Measurements from ENCODE around the gene TPX2.

Gene TPX2

DNA sequence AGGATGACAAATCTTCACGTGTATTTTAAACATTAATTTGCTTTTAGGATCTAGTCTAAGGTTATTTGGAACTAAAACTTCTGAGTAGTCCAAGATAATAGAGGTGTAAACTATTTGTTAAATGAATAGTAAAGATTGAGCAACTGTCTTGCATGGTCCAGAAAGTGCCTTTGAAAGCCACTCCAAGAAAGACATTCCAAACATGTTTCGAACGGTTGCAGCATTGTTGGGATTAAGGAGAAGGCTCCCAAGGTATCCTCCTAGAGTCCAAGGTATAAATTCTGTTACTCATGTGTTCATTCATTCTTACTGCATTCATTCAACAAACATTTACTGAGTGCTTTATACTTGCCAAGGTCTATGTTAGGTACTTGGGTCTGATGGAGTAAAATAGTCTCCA is 51.3 kb downstream of the TPX2 start:
- H3K79me2 ChIP-seq (ENCODE audit: insufficient read depth, low read length): no peaks in the 10 kb centered on the region
- no peak overlapping the region for H3K4me3 ChIP-seq (ENCODE audit: low read depth, low read length, poor library complexity, severe bottlenecking)
- no peaks in the 10 kb centered on the region for H3F3A ChIP-seq (ENCODE audit: insufficient read depth, low read length)
- H3K27me3 ChIP-seq (ENCODE audit: insufficient read depth, low read length): no peaks in the 10 kb centered on the region
- H3K4me2 ChIP-seq (ENCODE audit: low read length): no peak overlapping the region
- H2AFZ ChIP-seq (ENCODE audit: low read length): no peak overlapping the region
- no peak overlapping the region for H3K9ac ChIP-seq (ENCODE audit: low read length)
- H3K9me2 ChIP-seq (ENCODE audit: low read depth, low read length): no peaks in the 10 kb centered on the region
- no peaks in the 10 kb centered on the region for H4K20me1 ChIP-seq (ENCODE audit: insufficient read depth, low read length)
- peaks cover 95% of the 10 kb centered on the region for H3K36me3 ChIP-seq (ENCODE audit: insufficient read depth, low read length)
- H3K27ac ChIP-seq (ENCODE audit: low read depth, low read length, poor library complexity, severe bottlenecking): no peak overlapping the region
- TF ChIP-seq, protein P1, sequence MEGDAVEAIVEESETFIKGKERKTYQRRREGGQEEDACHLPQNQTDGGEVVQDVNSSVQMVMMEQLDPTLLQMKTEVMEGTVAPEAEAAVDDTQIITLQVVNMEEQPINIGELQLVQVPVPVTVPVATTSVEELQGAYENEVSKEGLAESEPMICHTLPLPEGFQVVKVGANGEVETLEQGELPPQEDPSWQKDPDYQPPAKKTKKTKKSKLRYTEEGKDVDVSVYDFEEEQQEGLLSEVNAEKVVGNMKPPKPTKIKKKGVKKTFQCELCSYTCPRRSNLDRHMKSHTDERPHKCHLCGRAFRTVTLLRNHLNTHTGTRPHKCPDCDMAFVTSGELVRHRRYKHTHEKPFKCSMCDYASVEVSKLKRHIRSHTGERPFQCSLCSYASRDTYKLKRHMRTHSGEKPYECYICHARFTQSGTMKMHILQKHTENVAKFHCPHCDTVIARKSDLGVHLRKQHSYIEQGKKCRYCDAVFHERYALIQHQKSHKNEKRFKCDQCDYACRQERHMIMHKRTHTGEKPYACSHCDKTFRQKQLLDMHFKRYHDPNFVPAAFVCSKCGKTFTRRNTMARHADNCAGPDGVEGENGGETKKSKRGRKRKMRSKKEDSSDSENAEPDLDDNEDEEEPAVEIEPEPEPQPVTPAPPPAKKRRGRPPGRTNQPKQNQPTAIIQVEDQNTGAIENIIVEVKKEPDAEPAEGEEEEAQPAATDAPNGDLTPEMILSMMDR (IDR thresholded peaks at IDR 0.05; ENCODE audit: low read length): no peak
- TF ChIP-seq EZH2 (IDR thresholded peaks at IDR 0.05; ENCODE audit: borderline replicate concordance, low read length): no peak
- H3K9me3 ChIP-seq (ENCODE audit: low read length): no peaks in the 10 kb centered on the region
- H3K4me1 ChIP-seq (ENCODE audit: insufficient read depth, low read length, severe bottlenecking): no peaks in the 10 kb centered on the region

DNA sequence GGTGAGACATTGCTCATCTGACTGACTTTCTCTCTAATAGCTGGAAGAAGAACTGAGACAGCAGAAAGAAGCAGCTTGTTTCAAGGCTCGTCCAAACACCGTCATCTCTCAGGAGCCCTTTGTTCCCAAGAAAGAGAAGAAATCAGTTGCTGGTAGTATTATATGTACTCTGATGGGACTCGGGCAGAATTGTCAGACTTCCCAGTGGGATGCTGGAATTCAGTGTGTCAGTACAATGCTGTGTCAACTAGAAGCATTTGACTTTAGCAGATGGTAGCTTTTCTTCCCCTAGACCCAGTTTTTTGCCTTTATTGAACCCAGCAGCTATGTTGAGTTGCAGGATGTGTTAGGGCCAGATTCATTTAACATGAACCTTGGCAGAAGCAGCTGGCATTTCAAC is 58.3 kb downstream of the TPX2 start:
- Histone ChIP-seq H3K79me2 (ENCODE audit: insufficient read depth, low read length) (no peaks in the 10 kb centered on the region), H3K4me2 (ENCODE audit: low read length) (no peak overlapping the region), H3K36me3 (ENCODE audit: insufficient read depth, low read length) (peaks cover 99% of the 10 kb centered on the region), H3K9me3 (ENCODE audit: low read length) (no peaks in the 10 kb centered on the region), H2AFZ (ENCODE audit: low read length) (no peak overlapping the region), H4K20me1 (ENCODE audit: insufficient read depth, low read length) (no peaks in the 10 kb centered on the region), H3K4me3 (ENCODE audit: low read depth, low read length, poor library complexity, severe bottlenecking) (no peak overlapping the region), H3K9ac (ENCODE audit: low read length) (no peak overlapping the region), H3F3A (ENCODE audit: insufficient read depth, low read length) (no peaks in the 10 kb centered on the region), H3K27me3 (ENCODE audit: insufficient read depth, low read length) (no peaks in the 10 kb centered on the region), H3K27ac (ENCODE audit: low read depth, low read length, poor library complexity, severe bottlenecking) (no peak overlapping the region), H3K9me2 (ENCODE audit: low read depth, low read length) (no peaks in the 10 kb centered on the region), H3K4me1 (ENCODE audit: insufficient read depth, low read length, severe bottlenecking) (no peaks in the 10 kb centered on the region)
- TF ChIP-seq, protein P1 (IDR thresholded peaks at IDR 0.05; ENCODE audit: low read length): no peak
- no peak for TF ChIP-seq EZH2 (IDR thresholded peaks at IDR 0.05; ENCODE audit: borderline replicate concordance, low read length)

DNA sequence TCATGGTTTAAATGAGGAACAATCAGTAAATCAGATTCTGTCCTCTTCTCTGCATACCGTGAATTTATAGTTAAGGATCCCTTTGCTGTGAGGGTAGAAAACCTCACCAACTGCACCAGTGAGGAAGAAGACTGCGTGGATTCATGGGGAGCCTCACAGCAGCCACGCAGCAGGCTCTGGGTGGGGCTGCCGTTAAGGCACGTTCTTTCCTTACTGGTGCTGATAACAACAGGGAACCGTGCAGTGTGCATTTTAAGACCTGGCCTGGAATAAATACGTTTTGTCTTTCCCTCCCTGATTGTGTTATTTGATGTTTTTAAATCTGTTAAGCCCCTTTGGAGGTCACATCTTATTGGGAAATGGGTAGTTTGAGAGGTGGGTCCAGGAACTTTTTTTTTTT is 62.4 kb downstream of the TPX2 start:
- Histone ChIP-seq H3K9me3 (ENCODE audit: low read length) (no peaks in the 10 kb centered on the region), H3K9ac (ENCODE audit: low read length) (no peak overlapping the region), H4K20me1 (ENCODE audit: insufficient read depth, low read length) (no peaks in the 10 kb centered on the region), H3K9me2 (ENCODE audit: low read depth, low read length) (no peaks in the 10 kb centered on the region), H3K4me1 (ENCODE audit: insufficient read depth, low read length, severe bottlenecking) (no peaks in the 10 kb centered on the region), H3K4me3 (ENCODE audit: low read depth, low read length, poor library complexity, severe bottlenecking) (no peak overlapping the region), H2AFZ (ENCODE audit: low read length) (no peak overlapping the region), H3F3A (ENCODE audit: insufficient read depth, low read length) (no peaks in the 10 kb centered on the region), H3K79me2 (ENCODE audit: insufficient read depth, low read length) (no peaks in the 10 kb centered on the region), H3K36me3 (ENCODE audit: insufficient read depth, low read length) (peaks cover 89% of the 10 kb centered on the region), H3K27ac (ENCODE audit: low read depth, low read length, poor library complexity, severe bottlenecking) (no peak overlapping the region), H3K4me2 (ENCODE audit: low read length) (no peak overlapping the region), H3K27me3 (ENCODE audit: insufficient read depth, low read length) (no peaks in the 10 kb centered on the region)
- TF ChIP-seq, protein P1 (IDR thresholded peaks at IDR 0.05; ENCODE audit: low read length): no peak
- no peak for TF ChIP-seq EZH2 (IDR thresholded peaks at IDR 0.05; ENCODE audit: borderline replicate concordance, low read length)
